HepG2 (cell line): Measurements from ENCODE around the gene WBP1. TPM values are rescaled to one million over a fixed set of nuclear protein-coding genes. Genes with fewer than 3 reads are reported as not detected.

Experiments
- BHLHE40 ChIP-seq: IDR thresholded peaks from 2 replicates; pipeline ENCODE4 v1.6.1; 2011; ENCODE audit warnings: low read length, improper control_type of control experiment
- FOXM1 ChIP-seq: sonication (generic); formaldehyde crosslinking; IDR thresholded peaks from 2 replicates; pipeline ENCODE4 v1.5.0; 2020; ENCODE audit warnings: missing genetic modification reagents
- GFI1 ChIP-seq: sonication (generic); formaldehyde crosslinking; IDR thresholded peaks from 2 replicates; pipeline ENCODE4 v1.5.0; 2020; ENCODE audit warnings: missing genetic modification reagents, mild to moderate bottlenecking, borderline replicate concordance
- HOXD1 ChIP-seq: sonication (generic); formaldehyde crosslinking; IDR thresholded peaks from 2 replicates; pipeline ENCODE4 v1.5.0; 2020; ENCODE audit warnings: missing genetic modification reagents
- KDM2A ChIP-seq: sonication (generic); formaldehyde crosslinking; IDR thresholded peaks from 2 replicates; pipeline ENCODE4 v1.4.0; 2020; ENCODE audit warnings: low read depth, missing genetic modification reagents, borderline replicate concordance
- KLF6 ChIP-seq: IDR thresholded peaks from 2 replicates; pipeline ENCODE4 v1.8.0; 2016; ENCODE audit warnings: missing biosample characterization, missing genetic modification reagents
- MEF2D ChIP-seq: sonication (generic); formaldehyde crosslinking; IDR thresholded peaks from 2 replicates; pipeline ENCODE4 v1.5.1; 2020; ENCODE audit warnings: mild to moderate bottlenecking, missing genetic modification reagents
- MEIS2 ChIP-seq: sonication (generic); formaldehyde crosslinking; IDR thresholded peaks from 2 replicates; pipeline ENCODE4 v1.9.0; 2021; ENCODE audit warnings: mild to moderate bottlenecking, missing genetic modification reagents
- PAX8 ChIP-seq: sonication (generic); formaldehyde crosslinking; IDR thresholded peaks from 2 replicates; pipeline ENCODE4 v1.8.0; 2022; ENCODE audit warnings: mild to moderate bottlenecking, missing genetic modification reagents, borderline replicate concordance
- RARA ChIP-seq: IDR thresholded peaks from 2 replicates; pipeline ENCODE4 v1.6.1; 2016; ENCODE audit warnings: missing genetic modification reagents, missing compliant biosample characterization
- SAFB2 ChIP-seq: sonication (generic); formaldehyde crosslinking; IDR thresholded peaks from 2 replicates; pipeline ENCODE4 v1.5.1; 2020; ENCODE audit warnings: missing genetic modification reagents, low read depth, mild to moderate bottlenecking, borderline replicate concordance
- SETDB1 ChIP-seq: sonication (generic); formaldehyde crosslinking; IDR thresholded peaks from 2 replicates; pipeline ENCODE4 v1.5.1; 2020; ENCODE audit warnings: missing genetic modification reagents, mild to moderate bottlenecking, borderline replicate concordance
- SP1 ChIP-seq, 2 experiments: fragments of 450-650 bp in 1 of 2; sonication (generic) in 1 of 2; formaldehyde crosslinking in 1 of 2; IDR thresholded peaks; 2 replicates each; pipeline versions ENCODE4 v1.4.0 to v1.6.1; 2016 to 2020; ENCODE audit warnings: missing genetic modification reagents in 1 of 2
- TBX3 ChIP-seq: fragments of 450-650 bp; IDR thresholded peaks from 2 replicates; pipeline ENCODE4 v1.6.1; 2017; ENCODE audit warnings: antibody characterized with exemption, mild to moderate bottlenecking, inconsistent platforms, borderline replicate concordance
- TEAD3 ChIP-seq: optimal IDR thresholded peaks from 2 replicates; pipeline ENCODE3; 2016; ENCODE audit warnings: borderline replicate concordance
- TRIM22 ChIP-seq: fragments of 450-650 bp; IDR thresholded peaks from 2 replicates; pipeline ENCODE4 v1.6.1; 2017
- ZNF383 ChIP-seq: sonication (generic); formaldehyde crosslinking; IDR thresholded peaks from 2 replicates; pipeline ENCODE4 v1.4.0; 2020; ENCODE audit warnings: missing genetic modification reagents, mild to moderate bottlenecking, borderline replicate concordance
- ZNF549 ChIP-seq: sonication (generic); formaldehyde crosslinking; IDR thresholded peaks from 2 replicates; pipeline ENCODE4 v1.5.0; 2020; ENCODE audit warnings: missing genetic modification reagents
- ZNF749 ChIP-seq: sonication (generic); formaldehyde crosslinking; IDR thresholded peaks from 2 replicates; pipeline ENCODE4 v1.8.0; 2022; ENCODE audit warnings: mild to moderate bottlenecking, missing genetic modification reagents, moderate library complexity, borderline replicate concordance
- ZSCAN20 ChIP-seq: sonication (generic); formaldehyde crosslinking; IDR thresholded peaks from 2 replicates; pipeline ENCODE4 v1.4.0; 2020; ENCODE audit warnings: missing genetic modification reagents, mild to moderate bottlenecking, borderline replicate concordance
- polyA plus RNA-seq, 8 experiments: library from polyadenylated mRNA; depleted of rRNA in 3 of 8; stranded (reverse) in 7 of 8; unstranded in 1 of 8; fragments of >200 nt; fragmentation: Illumina TruSeq in 4 of 8; extraction: Trizol in 4 of 8; gene quantifications; 2 replicates each; pipeline versions ENCODE4 v1.2.1 to v1.2.3, GENCODE V29; 2011 to 2016; ENCODE audit warnings: low read depth in 4 of 8, missing spikeins in 1 of 8, mixed read lengths in 1 of 8; ENCODE audit not compliant: insufficient read depth in 1 of 8
- total RNA-seq, 5 experiments: library from RNA; depleted of rRNA; stranded (reverse); fragments of >200 nt; fragmentation: Illumina TruSeq; extraction: Trizol; gene quantifications; 2 replicates each; pipeline ENCODE4 v1.2.3, GENCODE V29; 2016; ENCODE audit warnings: low read depth in 1 of 5
- TF ChIP-seq, protein P1 (sequence below): sonication (generic); formaldehyde crosslinking; conservative IDR thresholded peaks from 2 replicates; pipeline ENCODE4 v1.8.1; 2023; ENCODE audit warnings: missing genetic modification reagents
- TF ChIP-seq, protein P2 (sequence below): sonication (generic); formaldehyde crosslinking; IDR thresholded peaks from 2 replicates; pipeline ENCODE4 v1.4.0; 2020; ENCODE audit warnings: missing genetic modification reagents
- TF ChIP-seq, protein P3 (sequence below): sonication (generic); IDR thresholded peaks from 2 replicates; pipeline ENCODE4 v1.6.1; 2016; ENCODE audit warnings: low read depth, borderline replicate concordance

WBP1 gene
- total and polyA plus RNA-seq, 2 of the 13 experiments (the other 11 are each of a cell fraction or from before 2014, with no cell fraction given): 38.8 to 85.7 TPM

DNA sequence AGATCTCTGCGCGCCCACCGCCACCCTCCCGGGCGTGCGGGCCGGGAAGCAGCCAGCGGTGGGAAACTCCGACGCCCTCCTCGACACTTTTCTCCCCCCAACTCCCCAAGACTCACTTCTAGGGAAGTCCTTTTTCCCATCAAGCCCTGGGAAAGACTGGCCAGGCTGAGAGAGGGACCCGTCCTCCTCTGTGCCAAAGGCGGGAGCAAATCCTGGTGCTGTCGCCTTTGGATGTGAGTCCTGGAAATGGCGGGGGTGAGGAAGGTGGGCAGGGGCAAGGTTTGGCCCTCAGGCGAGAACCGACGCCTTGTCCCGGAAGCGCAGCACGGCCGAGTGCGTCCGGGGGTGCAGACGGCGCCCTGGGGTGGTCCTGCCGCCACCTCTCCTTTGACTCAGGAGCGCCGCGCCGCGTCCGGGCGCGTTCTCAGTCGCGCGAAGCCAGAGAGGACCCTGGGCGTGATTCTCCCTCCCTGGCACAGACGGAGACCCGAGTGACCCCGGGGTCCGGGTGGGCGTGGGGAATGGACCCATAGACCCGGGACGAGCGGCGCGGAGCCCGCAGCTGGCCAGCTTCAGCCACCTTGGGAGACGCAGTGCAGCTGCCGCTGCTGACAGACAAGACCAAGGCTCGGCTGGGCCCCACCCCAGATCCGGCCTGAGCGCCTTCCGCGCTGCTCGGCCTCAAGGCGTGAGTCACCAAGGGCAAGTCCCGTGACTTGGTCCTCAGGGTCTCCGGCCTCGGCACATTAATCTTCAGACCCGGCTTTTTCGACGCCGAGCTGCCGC, 44.7 kb downstream of the WBP1 start (continued):
- no peak for TF ChIP-seq TRIM22
- peak; percentile 6; the same call in 1 of the 2 replicates for TF ChIP-seq MEF2D (CRISPR knock-in tag)
- TF ChIP-seq ZNF749 (CRISPR knock-in tag): peak; percentile 84
- TF ChIP-seq, protein P1, sequence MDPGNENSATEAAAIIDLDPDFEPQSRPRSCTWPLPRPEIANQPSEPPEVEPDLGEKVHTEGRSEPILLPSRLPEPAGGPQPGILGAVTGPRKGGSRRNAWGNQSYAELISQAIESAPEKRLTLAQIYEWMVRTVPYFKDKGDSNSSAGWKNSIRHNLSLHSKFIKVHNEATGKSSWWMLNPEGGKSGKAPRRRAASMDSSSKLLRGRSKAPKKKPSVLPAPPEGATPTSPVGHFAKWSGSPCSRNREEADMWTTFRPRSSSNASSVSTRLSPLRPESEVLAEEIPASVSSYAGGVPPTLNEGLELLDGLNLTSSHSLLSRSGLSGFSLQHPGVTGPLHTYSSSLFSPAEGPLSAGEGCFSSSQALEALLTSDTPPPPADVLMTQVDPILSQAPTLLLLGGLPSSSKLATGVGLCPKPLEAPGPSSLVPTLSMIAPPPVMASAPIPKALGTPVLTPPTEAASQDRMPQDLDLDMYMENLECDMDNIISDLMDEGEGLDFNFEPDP: 0 out of 2 replicates have a peak, but pooled peaks have one; percentile 93
- no peak for TF ChIP-seq KLF6
- TF ChIP-seq ZNF383 (CRISPR knock-in tag): 0 out of 2 replicates have a peak, but pooled peaks have one; percentile 18
- TF ChIP-seq KDM2A (CRISPR knock-in tag): peak; percentile 75
- peak; percentile 30; the same call in 1 of the 2 replicates for TF ChIP-seq TBX3
- TF ChIP-seq GFI1 (CRISPR knock-in tag): peak; percentile 9; the same call in 1 of the 2 replicates
- no peak for TF ChIP-seq RARA
- TF ChIP-seq FOXM1 (CRISPR knock-in tag): no peak
- TF ChIP-seq HOXD1 (CRISPR knock-in tag): peak; percentile 69
- TF ChIP-seq, protein P2, sequence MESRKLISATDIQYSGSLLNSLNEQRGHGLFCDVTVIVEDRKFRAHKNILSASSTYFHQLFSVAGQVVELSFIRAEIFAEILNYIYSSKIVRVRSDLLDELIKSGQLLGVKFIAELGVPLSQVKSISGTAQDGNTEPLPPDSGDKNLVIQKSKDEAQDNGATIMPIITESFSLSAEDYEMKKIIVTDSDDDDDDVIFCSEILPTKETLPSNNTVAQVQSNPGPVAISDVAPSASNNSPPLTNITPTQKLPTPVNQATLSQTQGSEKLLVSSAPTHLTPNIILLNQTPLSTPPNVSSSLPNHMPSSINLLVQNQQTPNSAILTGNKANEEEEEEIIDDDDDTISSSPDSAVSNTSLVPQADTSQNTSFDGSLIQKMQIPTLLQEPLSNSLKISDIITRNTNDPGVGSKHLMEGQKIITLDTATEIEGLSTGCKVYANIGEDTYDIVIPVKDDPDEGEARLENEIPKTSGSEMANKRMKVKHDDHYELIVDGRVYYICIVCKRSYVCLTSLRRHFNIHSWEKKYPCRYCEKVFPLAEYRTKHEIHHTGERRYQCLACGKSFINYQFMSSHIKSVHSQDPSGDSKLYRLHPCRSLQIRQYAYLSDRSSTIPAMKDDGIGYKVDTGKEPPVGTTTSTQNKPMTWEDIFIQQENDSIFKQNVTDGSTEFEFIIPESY (CRISPR knock-in tag): no peak
- TF ChIP-seq, protein P3, sequence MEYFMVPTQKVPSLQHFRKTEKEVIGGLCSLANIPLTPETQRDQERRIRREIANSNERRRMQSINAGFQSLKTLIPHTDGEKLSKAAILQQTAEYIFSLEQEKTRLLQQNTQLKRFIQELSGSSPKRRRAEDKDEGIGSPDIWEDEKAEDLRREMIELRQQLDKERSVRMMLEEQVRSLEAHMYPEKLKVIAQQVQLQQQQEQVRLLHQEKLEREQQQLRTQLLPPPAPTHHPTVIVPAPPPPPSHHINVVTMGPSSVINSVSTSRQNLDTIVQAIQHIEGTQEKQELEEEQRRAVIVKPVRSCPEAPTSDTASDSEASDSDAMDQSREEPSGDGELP: no peak; the same call in 1 of the 2 replicates
- peak; percentile 79 for TF ChIP-seq BHLHE40
- TF ChIP-seq SP1 (IDR thresholded peaks at IDR 0.05): no peak
- peak; percentile 46 for TF ChIP-seq SP1 (CRISPR knock-in tag; IDR thresholded peaks at IDR 0.05)
- TF ChIP-seq PAX8 (CRISPR knock-in tag): 0 out of 2 replicates have a peak, but pooled peaks have one; percentile 55
- peak; percentile 19; the same call in 1 of the 2 replicates for TF ChIP-seq ZNF549
- TF ChIP-seq SETDB1 (CRISPR knock-in tag): no peak
- TF ChIP-seq TEAD3: peak; percentile 67
- peak; percentile 54; the same call in 1 of the 2 replicates for TF ChIP-seq ZSCAN20 (CRISPR knock-in tag)
- TF ChIP-seq SAFB2 (CRISPR knock-in tag): 0 out of 2 replicates have a peak, but pooled peaks have one; percentile 80
- TF ChIP-seq MEIS2 (CRISPR knock-in tag): no peak
